ENCODE data around the gene HOOK2. TPM values are rescaled to one million over a fixed set of nuclear protein-coding genes. Genes with fewer than 3 reads are reported as not detected.

Gene HOOK2
- total RNA-seq, 2 donors from 2014 or later: 11.4 to 12.2 TPM

DNA sequence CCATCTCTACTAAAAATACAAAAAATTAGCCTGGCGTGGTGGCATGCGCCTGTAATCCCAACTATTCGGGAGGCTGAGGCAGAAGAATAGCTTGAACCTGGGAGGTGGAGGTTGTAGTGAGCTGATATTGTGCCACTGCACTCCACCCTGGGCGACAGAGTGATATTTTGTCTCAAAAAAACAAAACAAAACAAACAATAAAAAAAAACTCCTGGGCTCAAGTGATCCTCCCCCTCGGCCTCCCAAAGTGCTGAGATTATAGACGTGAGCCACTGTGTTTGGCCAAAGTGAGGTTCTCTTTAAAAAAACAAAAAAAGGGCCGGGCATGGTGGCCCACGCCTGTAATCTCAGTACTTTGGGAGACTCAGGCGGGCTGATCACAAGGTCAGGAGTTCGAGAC is 12.1 kb upstream of the HOOK2 start:
- DNase-seq (ENCODE audit: low spot score): no peak
- Histone ChIP-seq H3K27me3 (no peaks in the 10 kb centered on the region), H3K4me3 (no peak overlapping the region), H3K27ac (peak overlapping the region; percentile 96 to 99), H3K36me3 (peaks cover 7% of the 10 kb centered on the region), H3K4me1 (peaks cover 0 to 78% of the 10 kb centered on the region in 2 donors), H3K9me3 (no peaks in the 10 kb centered on the region)
- TF ChIP-seq, protein P1, sequence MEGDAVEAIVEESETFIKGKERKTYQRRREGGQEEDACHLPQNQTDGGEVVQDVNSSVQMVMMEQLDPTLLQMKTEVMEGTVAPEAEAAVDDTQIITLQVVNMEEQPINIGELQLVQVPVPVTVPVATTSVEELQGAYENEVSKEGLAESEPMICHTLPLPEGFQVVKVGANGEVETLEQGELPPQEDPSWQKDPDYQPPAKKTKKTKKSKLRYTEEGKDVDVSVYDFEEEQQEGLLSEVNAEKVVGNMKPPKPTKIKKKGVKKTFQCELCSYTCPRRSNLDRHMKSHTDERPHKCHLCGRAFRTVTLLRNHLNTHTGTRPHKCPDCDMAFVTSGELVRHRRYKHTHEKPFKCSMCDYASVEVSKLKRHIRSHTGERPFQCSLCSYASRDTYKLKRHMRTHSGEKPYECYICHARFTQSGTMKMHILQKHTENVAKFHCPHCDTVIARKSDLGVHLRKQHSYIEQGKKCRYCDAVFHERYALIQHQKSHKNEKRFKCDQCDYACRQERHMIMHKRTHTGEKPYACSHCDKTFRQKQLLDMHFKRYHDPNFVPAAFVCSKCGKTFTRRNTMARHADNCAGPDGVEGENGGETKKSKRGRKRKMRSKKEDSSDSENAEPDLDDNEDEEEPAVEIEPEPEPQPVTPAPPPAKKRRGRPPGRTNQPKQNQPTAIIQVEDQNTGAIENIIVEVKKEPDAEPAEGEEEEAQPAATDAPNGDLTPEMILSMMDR (IDR thresholded peaks at IDR 0.05): no peak

DNA sequence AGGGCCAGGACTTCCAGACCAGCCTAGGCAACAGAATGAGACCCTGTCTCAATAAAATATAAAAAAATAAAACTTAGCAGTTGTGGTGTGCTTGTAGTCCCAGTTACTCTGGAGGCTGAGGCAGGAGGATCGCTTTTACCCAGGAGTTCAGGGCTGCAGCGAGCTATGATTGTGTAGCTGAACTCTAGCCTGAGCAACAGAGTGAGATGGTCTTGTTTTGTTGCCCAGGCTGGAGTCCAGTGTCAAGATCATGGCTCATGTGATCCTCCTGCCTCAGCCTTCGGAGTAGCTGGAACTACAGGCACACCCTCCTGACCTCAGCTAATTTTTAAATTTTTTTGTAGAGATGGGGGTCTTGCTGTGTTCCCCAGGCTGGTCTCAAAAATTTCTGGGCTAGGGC is 11.6 kb upstream of the HOOK2 start:
- Histone ChIP-seq H3K4me3 (no peak overlapping the region), H3K9me3 (no peaks in the 10 kb centered on the region), H3K27me3 (no peaks in the 10 kb centered on the region), H3K27ac (peak overlapping the region; percentile 96 to 99), H3K36me3 (peaks cover 2% of the 10 kb centered on the region), H3K4me1 (peaks cover 0 to 78% of the 10 kb centered on the region in 2 donors)
- TF ChIP-seq, protein P1 (IDR thresholded peaks at IDR 0.05): no peak
- no peak for DNase-seq (ENCODE audit: low spot score)

DNA sequence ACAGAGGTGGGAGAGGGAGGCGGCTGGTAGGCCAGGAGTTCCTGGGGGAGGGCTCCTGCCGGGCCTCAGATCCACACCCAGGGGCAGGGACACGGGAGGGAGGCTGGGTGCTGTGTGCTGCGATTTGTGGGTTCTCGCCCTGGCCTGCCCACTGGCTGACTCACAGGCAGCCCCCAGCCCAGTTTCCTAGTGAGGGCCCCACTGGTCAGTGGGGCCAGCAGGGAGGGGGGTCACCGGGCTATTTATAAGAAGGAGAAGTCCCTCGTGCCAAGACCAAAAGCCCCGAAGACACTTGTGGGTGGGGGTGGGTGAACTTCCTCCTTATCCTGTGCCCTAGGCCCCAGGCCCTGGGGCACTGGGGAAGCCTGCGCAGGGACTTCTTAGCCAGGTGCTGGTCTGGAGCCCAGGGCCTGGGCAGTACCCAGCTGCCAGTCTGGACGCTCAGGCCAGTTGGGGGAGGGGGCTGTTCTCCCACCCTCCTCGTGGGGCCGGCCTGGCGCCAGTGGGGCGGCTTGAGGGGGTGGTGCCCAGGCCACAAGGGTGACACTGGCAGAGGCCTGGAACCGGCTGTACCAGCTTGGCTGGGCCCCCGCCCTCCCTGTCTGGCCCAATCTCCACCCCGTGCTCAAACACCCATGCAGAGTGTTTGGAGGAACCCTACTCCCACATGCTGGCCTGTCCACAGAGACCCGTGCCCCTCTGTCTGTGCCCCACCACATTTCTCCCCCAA is 11.0 kb upstream of the HOOK2 start:
- Histone ChIP-seq H3K4me1 (peaks cover 0 to 78% of the 10 kb centered on the region in 2 donors), H3K27me3 (no peaks in the 10 kb centered on the region), H3K4me3 (no peak overlapping the region), H3K36me3 (no peaks in the 10 kb centered on the region), H3K9me3 (no peaks in the 10 kb centered on the region), H3K27ac (peak overlapping the region; percentile 96 to 99)
- TF ChIP-seq, protein P1 (IDR thresholded peaks at IDR 0.05): no peak
- peak; percentile 85 for DNase-seq (ENCODE audit: low spot score)

DNA sequence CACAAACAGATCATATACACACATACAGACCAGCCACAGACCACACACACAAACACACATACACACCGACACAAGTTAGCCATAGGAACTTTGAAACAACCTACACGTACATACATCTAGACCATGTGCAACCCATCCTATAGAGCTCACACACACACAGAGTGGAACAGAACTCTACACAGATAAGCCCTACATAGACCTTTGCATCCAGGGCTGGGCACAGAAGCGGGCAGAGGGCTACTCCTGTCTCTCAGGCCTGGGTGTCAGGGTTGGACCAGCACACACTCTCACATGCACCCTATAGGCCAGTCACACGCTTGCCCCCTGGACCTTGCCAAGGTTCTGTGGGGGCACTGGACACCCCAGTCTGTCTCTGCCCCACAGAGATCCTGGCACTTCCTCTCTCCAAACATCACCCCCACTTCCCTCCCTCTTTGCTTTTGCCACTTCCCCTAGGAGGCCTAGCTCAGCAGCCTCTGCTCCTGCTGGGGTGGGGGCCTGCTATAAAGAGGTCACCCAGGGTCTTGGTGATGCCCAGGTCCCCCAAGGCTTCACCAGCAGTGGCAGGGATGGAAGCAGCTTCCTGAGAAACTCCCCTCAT is 10.2 kb upstream of the HOOK2 start:
- no peak for DNase-seq (ENCODE audit: low spot score)
- TF ChIP-seq, protein P1 (IDR thresholded peaks at IDR 0.05): no peak
- Histone ChIP-seq H3K27me3 (no peaks in the 10 kb centered on the region), H3K9me3 (no peaks in the 10 kb centered on the region), H3K4me3 (no peak overlapping the region), H3K4me1 (peaks cover 0 to 72% of the 10 kb centered on the region in 2 donors), H3K27ac (peak overlapping the region; percentile 96 to 99), H3K36me3 (no peaks in the 10 kb centered on the region)

DNA sequence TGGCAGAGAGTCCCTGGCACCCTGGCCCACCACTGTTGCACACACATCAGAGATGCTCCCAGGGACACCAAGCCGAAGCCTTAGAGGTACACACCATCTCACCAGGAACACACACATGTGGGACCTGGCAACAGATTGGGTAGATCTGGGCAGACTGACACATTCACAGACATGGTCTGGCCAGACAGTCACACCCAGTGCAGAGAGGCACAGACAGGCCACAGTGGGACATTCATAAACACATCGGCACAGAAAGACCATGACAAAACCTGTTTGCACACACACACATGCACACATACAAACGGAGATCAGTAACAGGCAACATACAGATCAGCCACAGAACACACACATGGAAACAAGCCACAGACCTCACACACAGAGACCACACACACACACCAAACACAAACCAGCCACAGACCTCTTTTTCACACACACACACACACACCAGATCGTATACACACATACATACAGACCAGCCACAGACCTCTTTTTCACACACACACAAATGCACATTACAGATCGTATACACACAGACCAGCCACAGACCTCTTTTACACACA is 9.6 kb upstream of the HOOK2 start:
- H3K36me3 ChIP-seq: no peaks in the 10 kb centered on the region
- H3K4me1 ChIP-seq: peaks cover 0 to 70% of the 10 kb centered on the region in 2 donors
- no peak overlapping the region for H3K4me3 ChIP-seq
- DNase-seq (ENCODE audit: low spot score): no peak
- H3K9me3 ChIP-seq: no peaks in the 10 kb centered on the region
- peak overlapping the region; percentile 96 to 99 for H3K27ac ChIP-seq
- H3K27me3 ChIP-seq: no peaks in the 10 kb centered on the region
- TF ChIP-seq, protein P1 (IDR thresholded peaks at IDR 0.05): no peak

All from right atrium auricular region (tissue), 2 donors.